Measurements from ENCODE around the gene CFAP43.

- TF ChIP-seq CTCF (conservative IDR thresholded peaks at IDR 0.05 in 1 of 2, IDR thresholded peaks at IDR 0.05 in 1 of 2; ENCODE audit: low read depth in 1 of 2, low read length in 2 of 2), result no peak
- TF ChIP-seq EZH2 (IDR thresholded peaks at IDR 0.05; ENCODE audit: low read length, missing control alignments), result no peak
Observed at GRCh38 chr10:104085801-104086400, 146.3 kb downstream of the CFAP43 start, which contains the start of gene COL17A1.

Data from fibroblast of lung (primary cell).